ENCODE data around the gene KCNJ2.

GRCh38 chr17:70123193-70123592 is 46.1 kb upstream of the KCNJ2 start:
- TF ChIP-seq CTCF (IDR thresholded peaks at IDR 0.05): no peak
- TF ChIP-seq EZH2 (IDR thresholded peaks at IDR 0.05; ENCODE audit: borderline replicate concordance, insufficient read depth, low read depth, low read length, poor library complexity, severe bottlenecking): no peak
